HUES6 (cell line): Measurements from ENCODE around the gene KIAA0825.

Experiments used
- H3K27ac ChIP-seq: 2 replicates; pipeline ENCODE4 v1.7.0; 2013; ENCODE audit warnings: low read depth, mild to moderate bottlenecking, low read length, inconsistent platforms
- H3K27me3 ChIP-seq: 2 replicates; pipeline ENCODE4 v1.6.1; 2013; ENCODE audit warnings: low read length; ENCODE audit not compliant: control insufficient read depth, insufficient read depth
- H3K36me3 ChIP-seq: 2 replicates; pipeline ENCODE4 v1.6.1; 2013; ENCODE audit warnings: low read length; ENCODE audit not compliant: control insufficient read depth, insufficient read depth
- H3K4me1 ChIP-seq: 2 replicates; pipeline ENCODE4 v1.6.1; 2013; ENCODE audit warnings: low read length; ENCODE audit not compliant: control insufficient read depth, insufficient read depth
- H3K4me3 ChIP-seq: 2 replicates; pipeline ENCODE4 v1.5.1; 2013; ENCODE audit warnings: low read depth, low read length
- H3K9ac ChIP-seq: one replicate; pipeline ENCODE4 v1.6.1; 2013; ENCODE audit warnings: mild to moderate bottlenecking, low read length
- H3K9me3 ChIP-seq: 2 replicates; pipeline ENCODE4 v1.6.1; 2013; ENCODE audit warnings: low read depth, low read length; ENCODE audit not compliant: control insufficient read depth, insufficient read depth

KIAA0825 gene

DNA sequence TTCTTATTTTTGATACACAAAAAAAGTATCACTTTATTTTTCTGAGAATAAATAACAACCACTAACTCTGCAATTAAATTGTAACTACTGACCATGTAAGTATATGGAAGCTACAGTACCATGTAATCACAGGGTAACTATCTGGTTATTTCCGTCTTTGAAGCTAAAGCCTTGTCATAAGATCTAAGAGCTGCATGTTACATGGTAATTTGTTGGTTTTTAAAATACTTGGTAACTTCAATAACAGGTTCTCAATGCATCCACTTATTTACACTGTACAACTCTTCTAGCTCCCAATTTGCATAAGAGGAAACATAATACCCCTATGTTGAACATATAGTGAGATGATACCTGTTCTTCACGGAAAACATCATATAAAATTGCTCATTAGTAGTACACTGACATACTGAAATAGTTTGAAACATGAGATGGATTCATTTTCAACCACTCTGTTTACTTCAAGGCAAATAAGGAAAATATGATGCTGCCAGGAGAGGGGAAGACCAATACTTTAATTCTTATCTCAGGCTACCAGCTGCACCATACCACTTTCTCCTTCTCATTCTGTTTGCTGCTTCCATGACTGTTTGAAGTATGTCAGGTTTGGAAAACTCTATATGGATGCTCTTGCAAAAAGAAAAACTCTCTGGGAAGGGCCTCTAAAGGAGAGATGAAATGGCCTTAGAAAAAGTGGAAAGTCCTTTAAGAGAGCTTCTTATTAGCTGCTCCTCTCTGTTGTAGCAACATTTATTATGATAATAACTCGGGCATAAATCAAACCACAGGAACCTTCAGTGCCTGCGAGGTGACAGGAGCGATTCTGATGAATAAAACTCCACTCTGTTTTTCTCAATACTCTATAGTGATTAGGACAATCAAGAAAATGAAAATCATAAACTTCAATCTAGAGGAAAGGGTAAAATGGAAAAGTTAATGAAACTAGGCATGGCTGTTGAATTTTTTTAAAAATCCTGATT lies 150.2 kb downstream of the KIAA0825 start:
- Histone ChIP-seq H3K9ac (no peak overlapping the region), H3K27ac (no peak overlapping the region), H3K4me3 (no peak overlapping the region), H3K36me3 (no peaks in the 10 kb centered on the region), H3K9me3 (no peaks in the 10 kb centered on the region), H3K27me3 (no peaks in the 10 kb centered on the region), H3K4me1 (no peaks in the 10 kb centered on the region)

GRCh38 chr5:94467346-94467953 lies 151.0 kb downstream of the KIAA0825 start:
- H3K4me1 ChIP-seq = no peaks in the 10 kb centered on the region
- no peaks in the 10 kb centered on the region for H3K9me3 ChIP-seq
- H3K27me3 ChIP-seq = no peaks in the 10 kb centered on the region
- no peak overlapping the region for H3K27ac ChIP-seq
- no peak overlapping the region for H3K4me3 ChIP-seq
- H3K9ac ChIP-seq = no peak overlapping the region
- no peaks in the 10 kb centered on the region for H3K36me3 ChIP-seq

- Histone ChIP-seq H3K9me3 (no peaks in the 10 kb centered on the region), H3K27ac (no peak overlapping the region), H3K4me1 (no peaks in the 10 kb centered on the region), H3K36me3 (no peaks in the 10 kb centered on the region), H3K9ac (no peak overlapping the region), H3K4me3 (no peak overlapping the region), H3K27me3 (no peaks in the 10 kb centered on the region)
These were observed 154.7 kb downstream of the KIAA0825 start for GRCh38 chr5:94463739-94464138.

DNA sequence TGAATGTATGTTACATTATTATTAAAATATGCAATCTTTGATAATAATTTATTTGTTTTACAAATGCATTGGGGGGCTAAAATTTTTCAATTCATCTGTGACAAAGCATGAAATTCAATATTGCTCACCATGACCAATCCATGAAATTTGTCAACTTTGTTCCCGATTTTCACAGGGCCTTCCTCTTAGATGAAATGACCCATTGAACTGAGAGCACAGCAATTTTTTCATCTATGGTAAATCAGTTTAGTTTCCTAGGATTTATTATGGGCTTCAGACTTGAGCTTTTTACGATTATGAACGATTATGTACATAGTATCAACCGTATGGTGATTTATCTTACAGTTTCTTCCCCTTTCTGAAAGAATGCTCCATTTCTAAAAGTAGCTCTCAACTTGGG lies 157.3 kb downstream of the KIAA0825 start:
- no peaks in the 10 kb centered on the region for H3K9me3 ChIP-seq
- H3K9ac ChIP-seq = no peak overlapping the region
- H3K27me3 ChIP-seq = no peaks in the 10 kb centered on the region
- H3K27ac ChIP-seq = no peak overlapping the region
- H3K36me3 ChIP-seq = no peaks in the 10 kb centered on the region
- H3K4me1 ChIP-seq = no peaks in the 10 kb centered on the region
- H3K4me3 ChIP-seq = no peak overlapping the region

GRCh38 chr5:94459915-94460314 lies 158.5 kb downstream of the KIAA0825 start:
- Histone ChIP-seq H3K4me1 (no peaks in the 10 kb centered on the region), H3K9ac (no peak overlapping the region), H3K36me3 (no peaks in the 10 kb centered on the region)

DNA sequence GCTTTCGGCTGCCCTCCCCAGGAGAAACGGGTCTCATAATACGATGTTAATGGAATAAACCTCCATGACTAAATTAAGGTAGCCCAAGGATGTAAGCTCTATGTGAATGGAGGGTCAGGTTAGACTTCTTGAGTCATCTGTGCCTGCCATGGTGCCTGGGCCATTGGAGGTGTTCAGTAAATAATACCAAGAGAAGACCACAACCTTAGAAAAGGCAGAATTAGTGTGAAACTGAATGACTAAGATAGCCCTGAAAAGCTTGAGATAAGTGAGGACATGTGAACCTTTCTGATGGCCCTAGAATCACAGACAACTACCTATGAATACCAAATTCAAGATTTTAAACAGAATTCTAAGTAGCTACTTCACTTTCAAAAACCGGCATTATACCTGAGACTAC lies 160.6 kb downstream of the KIAA0825 start:
- Histone ChIP-seq H3K9ac (no peak overlapping the region), H3K27ac (no peak overlapping the region), H3K4me1 (no peaks in the 10 kb centered on the region), H3K9me3 (no peaks in the 10 kb centered on the region), H3K4me3 (no peak overlapping the region), H3K27me3 (no peaks in the 10 kb centered on the region), H3K36me3 (no peaks in the 10 kb centered on the region)

More at GRCh38 chr5:94459915-94460314, 158.5 kb downstream of the KIAA0825 start:
- Histone ChIP-seq H3K9me3 (no peaks in the 10 kb centered on the region), H3K27ac (no peak overlapping the region), H3K4me3 (no peak overlapping the region), H3K27me3 (no peaks in the 10 kb centered on the region)

DNA sequence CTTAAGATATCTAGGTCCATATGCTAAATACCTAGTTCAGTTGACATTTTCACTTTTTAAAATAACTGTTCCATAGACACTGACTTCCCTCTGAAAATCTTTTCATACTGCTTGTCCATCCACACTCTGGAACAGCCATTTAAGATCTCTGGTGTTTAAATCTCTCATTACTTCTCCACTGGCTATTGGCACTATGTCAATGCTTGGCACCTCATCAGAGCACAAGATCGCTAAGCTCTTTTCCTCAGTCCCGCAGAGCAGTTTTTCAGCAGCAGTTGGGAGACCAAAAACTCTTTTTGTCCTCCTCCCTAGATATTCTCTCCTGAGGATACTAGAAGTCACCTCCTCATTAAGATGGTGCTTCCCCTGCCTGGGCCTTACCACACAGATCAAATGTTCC lies 172.7 kb downstream of the KIAA0825 start:
- Histone ChIP-seq H3K9me3 (0 out of 2 replicates have a peak, but pooled peaks cover 3% of the 10 kb centered on the region), H3K4me1 (no peaks in the 10 kb centered on the region), H3K27me3 (no peaks in the 10 kb centered on the region), H3K9ac (no peak overlapping the region), H3K4me3 (no peak overlapping the region), H3K36me3 (no peaks in the 10 kb centered on the region), H3K27ac (no peak overlapping the region)

GRCh38 chr5:94442991-94443390 lies 175.4 kb downstream of the KIAA0825 start:
- H3K4me3 ChIP-seq = no peak overlapping the region
- no peak overlapping the region for H3K9ac ChIP-seq
- H3K9me3 ChIP-seq = no peaks in the 10 kb centered on the region
- H3K27me3 ChIP-seq = no peaks in the 10 kb centered on the region
- H3K4me1 ChIP-seq = no peaks in the 10 kb centered on the region
- H3K27ac ChIP-seq = no peak overlapping the region
- H3K36me3 ChIP-seq = no peaks in the 10 kb centered on the region

DNA sequence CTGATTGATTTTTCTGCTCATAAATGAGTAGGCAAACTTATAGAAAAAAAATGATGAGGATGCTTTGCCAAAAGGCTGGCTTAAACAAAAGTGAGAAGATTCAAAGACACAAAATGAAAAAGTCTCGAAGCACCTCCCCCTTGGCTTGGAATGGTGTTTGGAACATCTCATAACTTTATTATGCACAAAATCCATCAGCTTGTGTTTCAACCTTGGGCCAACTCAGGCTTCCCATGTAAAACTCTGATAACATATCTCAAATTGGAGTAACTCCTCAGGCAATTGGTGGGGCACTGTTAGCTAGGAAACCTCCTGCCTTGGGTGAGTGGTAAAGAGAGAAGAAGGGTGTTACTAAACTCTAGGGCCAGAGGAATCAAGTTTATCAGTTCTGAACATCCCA lies 176.3 kb downstream of the KIAA0825 start:
- Histone ChIP-seq H3K9me3 (no peaks in the 10 kb centered on the region), H3K9ac (no peak overlapping the region), H3K4me1 (no peaks in the 10 kb centered on the region), H3K27ac (no peak overlapping the region), H3K4me3 (no peak overlapping the region), H3K27me3 (no peaks in the 10 kb centered on the region), H3K36me3 (no peaks in the 10 kb centered on the region)

DNA sequence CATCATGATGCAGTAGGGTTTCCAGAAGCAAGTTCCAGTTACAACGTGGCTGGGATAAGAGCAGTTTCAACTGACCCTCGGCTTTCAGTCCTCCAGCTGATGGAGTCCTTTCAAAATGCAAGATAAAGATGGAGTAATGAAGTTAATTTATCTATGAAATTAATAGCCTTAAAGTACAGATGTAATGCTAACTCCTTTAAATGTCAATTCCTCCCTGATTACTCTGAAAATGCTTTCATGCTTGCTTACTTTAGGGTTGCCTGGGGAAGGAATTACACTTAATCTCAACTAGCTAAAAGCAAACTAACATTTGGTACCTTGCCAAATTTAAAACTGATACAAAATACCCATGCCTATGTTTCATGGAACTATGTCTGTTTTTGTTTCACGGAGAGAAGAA lies 178.4 kb downstream of the KIAA0825 start:
- Histone ChIP-seq H3K9me3 (no peaks in the 10 kb centered on the region), H3K4me3 (no peak overlapping the region), H3K36me3 (no peaks in the 10 kb centered on the region), H3K4me1 (no peaks in the 10 kb centered on the region), H3K9ac (no peak overlapping the region), H3K27me3 (no peaks in the 10 kb centered on the region), H3K27ac (no peak overlapping the region)
